SK-N-SH (cell line): ENCODE measurements around the gene PCSK5.

Experiments used
- CHD2 ChIP-seq: fragments of 150-350 bp; IDR thresholded peaks from 2 replicates; pipeline ENCODE4 v1.6.1; 2018; ENCODE audit warnings: low read length; ENCODE audit not compliant: partially characterized antibody
- EP300 ChIP-seq, 2 experiments: IDR thresholded peaks; 2 replicates each; pipeline versions ENCODE4 v1.4.0 to v1.6.1; 2012; ENCODE audit warnings: borderline replicate concordance in 1 of 2, low read depth in 1 of 2, low read length in 1 of 2
- GATA2 ChIP-seq: sonication (generic); formaldehyde crosslinking; IDR thresholded peaks from 2 replicates; pipeline ENCODE4 v1.5.0; 2020; ENCODE audit warnings: mild to moderate bottlenecking, missing genetic modification reagents
- MXI1 ChIP-seq: IDR thresholded peaks from 2 replicates; pipeline ENCODE4 v1.6.1; 2012; ENCODE audit warnings: mild to moderate bottlenecking, low read depth, low read length, improper control_type of control experiment
- POLR2AphosphoS5 ChIP-seq: IDR thresholded peaks from 2 replicates; pipeline ENCODE4 v1.6.1; 2012; ENCODE audit warnings: low read depth, low read length
- RAD21 ChIP-seq: IDR thresholded peaks from 2 replicates; pipeline ENCODE4 v1.6.1; 2012; ENCODE audit warnings: mild to moderate bottlenecking, low read length
- RFX5 ChIP-seq: IDR thresholded peaks from 2 replicates; pipeline ENCODE4 v1.6.1; 2012; ENCODE audit warnings: mild to moderate bottlenecking, improper control_type of control experiment, low read length
- RXRA ChIP-seq: IDR thresholded peaks from 2 replicates; pipeline ENCODE4 v1.4.0; 2012; ENCODE audit warnings: low read depth, mild to moderate bottlenecking, borderline replicate concordance
- TAF1 ChIP-seq: IDR thresholded peaks from 2 replicates; pipeline ENCODE4 v1.6.1; 2012; ENCODE audit warnings: low read depth, mild to moderate bottlenecking, low read length, moderate library complexity, borderline replicate concordance
- YY1 ChIP-seq: IDR thresholded peaks from 2 replicates; pipeline ENCODE4 v1.4.0; 2012; ENCODE audit warnings: low read depth, mild to moderate bottlenecking
- TF ChIP-seq, protein P1 (sequence below): fragments of 200-600 bp; sonication (generic); IDR thresholded peaks from 2 replicates; pipeline ENCODE4 v1.6.1; 2017; ENCODE audit warnings: antibody characterized with exemption, mild to moderate bottlenecking, moderate library complexity
- TF ChIP-seq, protein P2 (sequence below): IDR thresholded peaks from 2 replicates; pipeline ENCODE4 v1.4.0; 2012; ENCODE audit warnings: low read depth

DNA sequence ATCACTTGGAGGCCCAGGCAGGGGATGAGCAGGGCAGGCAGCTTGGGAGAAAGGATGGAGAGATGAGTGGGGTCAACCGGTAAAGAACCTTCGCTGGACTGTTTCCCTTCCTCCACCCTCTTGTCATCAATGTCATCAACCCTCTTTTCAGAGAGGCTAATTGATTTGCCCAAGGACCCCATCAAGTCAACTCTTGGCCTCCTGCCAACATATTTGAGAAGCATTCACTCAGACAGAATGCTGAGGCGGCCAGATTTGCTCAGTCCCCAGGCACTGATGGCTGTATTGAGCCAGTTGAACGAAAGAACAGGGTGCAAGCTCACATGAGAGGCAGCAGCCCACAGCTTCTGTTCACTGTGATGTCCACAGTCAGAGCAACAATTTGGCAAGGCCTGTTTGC, 310.3 kb downstream of the PCSK5 start:
- no peak for TF ChIP-seq MXI1
- TF ChIP-seq GATA2 (CRISPR knock-in tag), result no peak
- no peak for TF ChIP-seq TAF1
- no peak for TF ChIP-seq RXRA
- no peak for TF ChIP-seq YY1
- no peak for TF ChIP-seq CHD2
- TF ChIP-seq, protein P1, sequence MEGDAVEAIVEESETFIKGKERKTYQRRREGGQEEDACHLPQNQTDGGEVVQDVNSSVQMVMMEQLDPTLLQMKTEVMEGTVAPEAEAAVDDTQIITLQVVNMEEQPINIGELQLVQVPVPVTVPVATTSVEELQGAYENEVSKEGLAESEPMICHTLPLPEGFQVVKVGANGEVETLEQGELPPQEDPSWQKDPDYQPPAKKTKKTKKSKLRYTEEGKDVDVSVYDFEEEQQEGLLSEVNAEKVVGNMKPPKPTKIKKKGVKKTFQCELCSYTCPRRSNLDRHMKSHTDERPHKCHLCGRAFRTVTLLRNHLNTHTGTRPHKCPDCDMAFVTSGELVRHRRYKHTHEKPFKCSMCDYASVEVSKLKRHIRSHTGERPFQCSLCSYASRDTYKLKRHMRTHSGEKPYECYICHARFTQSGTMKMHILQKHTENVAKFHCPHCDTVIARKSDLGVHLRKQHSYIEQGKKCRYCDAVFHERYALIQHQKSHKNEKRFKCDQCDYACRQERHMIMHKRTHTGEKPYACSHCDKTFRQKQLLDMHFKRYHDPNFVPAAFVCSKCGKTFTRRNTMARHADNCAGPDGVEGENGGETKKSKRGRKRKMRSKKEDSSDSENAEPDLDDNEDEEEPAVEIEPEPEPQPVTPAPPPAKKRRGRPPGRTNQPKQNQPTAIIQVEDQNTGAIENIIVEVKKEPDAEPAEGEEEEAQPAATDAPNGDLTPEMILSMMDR, result no peak
- TF ChIP-seq EP300 (IDR thresholded peaks at IDR 0.05; ENCODE audit: borderline replicate concordance in 1 of 2, low read depth in 1 of 2, low read length in 1 of 2), result no peak
- TF ChIP-seq POLR2AphosphoS5, result no peak
- TF ChIP-seq RFX5, result no peak
- TF ChIP-seq, protein P2, sequence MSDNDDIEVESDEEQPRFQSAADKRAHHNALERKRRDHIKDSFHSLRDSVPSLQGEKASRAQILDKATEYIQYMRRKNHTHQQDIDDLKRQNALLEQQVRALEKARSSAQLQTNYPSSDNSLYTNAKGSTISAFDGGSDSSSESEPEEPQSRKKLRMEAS, result no peak
- no peak for TF ChIP-seq RAD21
